Astrocyte (in vitro differentiated cells and primary cell): Measurements from ENCODE around the gene SCGB3A1. TPM values are rescaled to one million over a fixed set of nuclear protein-coding genes. Genes with fewer than 3 reads are reported as not detected.

Source experiments
- DNase-seq: peaks from one replicate; pipeline ENCODE4 v3.0.0-alpha.2; 2010; ENCODE audit warnings: low read depth
- FAIRE-seq: peaks from 2 replicates; lab custom pipeline; 2011; peaks lifted over from hg19 to GRCh38; lab: Jason Lieb, UNC
- H2AFZ ChIP-seq: 2 replicates; pipeline ENCODE4 v1.6.0; 2012; ENCODE audit warnings: low read depth, low read length, inconsistent platforms
- H3K27ac ChIP-seq: 2 replicates; pipeline ENCODE4 v1.5.1; 2011; ENCODE audit warnings: low read depth, low read length, inconsistent platforms
- H3K27me3 ChIP-seq: 2 replicates; pipeline ENCODE4 v1.6.0; 2011; ENCODE audit warnings: low read length, inconsistent platforms; ENCODE audit not compliant: insufficient read depth
- H3K36me3 ChIP-seq: 2 replicates; pipeline ENCODE4 v1.5.1; 2011; ENCODE audit warnings: low read length, inconsistent platforms; ENCODE audit not compliant: insufficient read depth
- H3K4me1 ChIP-seq: 2 replicates; pipeline ENCODE4 v1.5.1; 2011; ENCODE audit warnings: low read length, inconsistent platforms; ENCODE audit not compliant: insufficient read depth
- H3K4me2 ChIP-seq: 2 replicates; pipeline ENCODE4 v1.6.0; 2012; ENCODE audit warnings: low read length, inconsistent platforms
- H3K4me3 ChIP-seq: 2 replicates; pipeline ENCODE4 v1.5.1; 2011; ENCODE audit warnings: low read depth, mild to moderate bottlenecking, low read length, inconsistent platforms; ENCODE audit not compliant: insufficient read depth
- H3K79me2 ChIP-seq: 2 replicates; pipeline ENCODE4 v1.6.0; 2012; ENCODE audit warnings: mild to moderate bottlenecking, low read length, inconsistent platforms; ENCODE audit not compliant: insufficient read depth
- H3K9ac ChIP-seq: 2 replicates; pipeline ENCODE4 v1.6.0; 2012; ENCODE audit warnings: mild to moderate bottlenecking, low read length, inconsistent platforms
- H3K9me3 ChIP-seq: 2 replicates; pipeline ENCODE4 v1.5.1; 2012; ENCODE audit warnings: low read depth, mild to moderate bottlenecking, low read length, inconsistent platforms; ENCODE audit not compliant: insufficient read depth
- H4K20me1 ChIP-seq: 2 replicates; pipeline ENCODE4 v1.6.0; 2012; ENCODE audit warnings: low read length, inconsistent platforms; ENCODE audit not compliant: insufficient read depth
- H3K27ac Mint-ChIP-seq: one replicate; pipeline ENCODE4 v1.8.0; 2021; ENCODE audit warnings: mild to moderate bottlenecking, mixed read lengths; ENCODE audit not compliant: unreplicated experiment
- H3K27me3 Mint-ChIP-seq: one replicate; pipeline ENCODE4 v1.8.0; 2021; ENCODE audit warnings: low read depth, mixed read lengths; ENCODE audit not compliant: unreplicated experiment
- H3K36me3 Mint-ChIP-seq: one replicate; pipeline ENCODE4 v1.8.0; 2021; ENCODE audit warnings: low read depth, mixed read lengths; ENCODE audit not compliant: unreplicated experiment
- H3K4me1 Mint-ChIP-seq: one replicate; pipeline ENCODE4 v1.8.0; 2021; ENCODE audit warnings: low read depth, mixed read lengths; ENCODE audit not compliant: unreplicated experiment
- H3K4me3 Mint-ChIP-seq: one replicate; pipeline ENCODE4 v1.8.0; 2021; ENCODE audit warnings: mild to moderate bottlenecking, moderate library complexity, mixed read lengths; ENCODE audit not compliant: unreplicated experiment
- H3K9me3 Mint-ChIP-seq: one replicate; pipeline ENCODE4 v1.8.0; 2021; ENCODE audit warnings: mild to moderate bottlenecking, mixed read lengths; ENCODE audit not compliant: unreplicated experiment
- CTCF ChIP-seq: IDR thresholded peaks from 2 replicates; pipeline ENCODE4 v1.5.1; 2011; ENCODE audit warnings: low read depth, mild to moderate bottlenecking, inconsistent platforms, low read length, moderate library complexity; ENCODE audit not compliant: insufficient read depth
- EZH2 ChIP-seq: IDR thresholded peaks from 2 replicates; pipeline ENCODE4 v1.6.1; 2012; ENCODE audit warnings: mild to moderate bottlenecking, low read length, inconsistent platforms; ENCODE audit not compliant: insufficient read depth
- total RNA-seq: library from RNA; stranded (reverse); gene quantifications from 2 replicates; pipeline ENCODE4 v1.2.1, GENCODE V29; 2021

SCGB3A1 gene
- total RNA-seq, 1 donor from 2014 or later: not detected

- no peaks in the 10 kb centered on the region for H3K27me3 Mint-ChIP-seq
- no peak for FAIRE-seq
- no peak for DNase-seq
- Histone ChIP-seq H3K36me3 (peaks cover 5% of the 10 kb centered on the region), H3K27me3 (no peaks in the 10 kb centered on the region), H4K20me1 (peaks cover 3% of the 10 kb centered on the region), H3K4me1 (no peaks in the 10 kb centered on the region), H3K27ac (no peak overlapping the region), H2AFZ (no peak overlapping the region), H3K79me2 (no peaks in the 10 kb centered on the region), H3K9ac (no peak overlapping the region), H3K4me3 (no peak overlapping the region), H3K9me3 (no peaks in the 10 kb centered on the region), H3K4me2 (no peak overlapping the region)
- no peak for TF ChIP-seq EZH2
- no peak for TF ChIP-seq CTCF
- H3K4me3 Mint-ChIP-seq: no peak overlapping the region
- no peaks in the 10 kb centered on the region for H3K4me1 Mint-ChIP-seq
- no peaks in the 10 kb centered on the region for H3K9me3 Mint-ChIP-seq
- no peaks in the 10 kb centered on the region for H3K36me3 Mint-ChIP-seq
- H3K27ac Mint-ChIP-seq: no peak overlapping the region
Measured at GRCh38 chr5:180580681-180581080, 10.6 kb downstream of the SCGB3A1 start.

DNA sequence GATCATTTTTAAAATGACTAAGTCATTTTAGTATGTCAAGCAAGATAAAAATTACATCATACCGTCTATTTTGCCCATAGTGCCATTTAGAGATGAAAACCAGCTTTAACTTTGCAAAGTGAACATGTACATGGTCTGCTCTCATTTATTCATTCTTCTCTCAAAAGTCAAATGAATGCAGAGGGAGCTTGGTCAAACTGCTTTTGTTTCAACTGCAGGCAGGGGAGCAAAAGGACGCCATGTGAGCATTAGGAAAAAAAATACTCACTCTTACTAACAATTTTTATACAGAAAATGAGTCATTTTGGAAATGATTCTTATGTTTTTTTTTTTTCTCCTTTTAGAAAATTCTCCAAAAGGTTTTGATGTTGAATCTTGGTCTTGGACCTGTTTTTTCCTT lies 15.7 kb downstream of the SCGB3A1 start:
- H3K4me1 Mint-ChIP-seq: no peaks in the 10 kb centered on the region
- no peaks in the 10 kb centered on the region for H3K9me3 Mint-ChIP-seq

More for the DNA sequence above, 15.7 kb downstream of the SCGB3A1 start:
- TF ChIP-seq CTCF (no peak), EZH2 (no peak)
- H3K4me3 Mint-ChIP-seq: no peak overlapping the region
- H3K36me3 ChIP-seq: peaks cover 12% of the 10 kb centered on the region
- no peak overlapping the region for H3K9ac ChIP-seq
- H3K79me2 ChIP-seq: no peaks in the 10 kb centered on the region
- DNase-seq: no peak
- H3K4me1 ChIP-seq: no peaks in the 10 kb centered on the region
- no peak overlapping the region for H3K27ac Mint-ChIP-seq
- no peaks in the 10 kb centered on the region for H3K27me3 Mint-ChIP-seq
- H3K27ac ChIP-seq: no peak overlapping the region
- H3K4me2 ChIP-seq: no peak overlapping the region
- no peaks in the 10 kb centered on the region for H3K27me3 ChIP-seq
- no peak for FAIRE-seq
- H3K36me3 Mint-ChIP-seq: peaks cover 8% of the 10 kb centered on the region
- H3K4me3 ChIP-seq: no peak overlapping the region
- H3K9me3 ChIP-seq: no peaks in the 10 kb centered on the region
- H2AFZ ChIP-seq: no peak overlapping the region
- peaks cover 3% of the 10 kb centered on the region for H4K20me1 ChIP-seq
